MCF 10A (cell line): Measurements from ENCODE around the gene RPS15. TPM values are rescaled to one million over a fixed set of nuclear protein-coding genes. Genes with fewer than 3 reads are reported as not detected.
"Not testable (repeated sequence)": the region's sequence is repeated elsewhere in the genome, so short reads cannot be mapped to it uniquely, and the experiment has no call there.

Experiments used
- BruUV-seq: library from RNA; stranded (reverse); fragments of 400-500 nt; replicated peaks from 2 replicates; lab custom pipeline; 2021; lab: Mats Ljungman, UMichigan
- CTCF ChIA-PET: fragments of 300-600 bp; sonication (Branson Sonifier 250); formaldehyde crosslinking; extraction: SDS; loops from one replicate; lab custom pipeline; 2021; ENCODE audit warnings: antibody characterized with exemption, inconsistent platforms; lab: Yijun Ruan, JAX
- POLR2A ChIA-PET: fragments of 300-600, 350-650 bp; sonication (Branson Sonifier 250); formaldehyde crosslinking; extraction: SDS; loops from one replicate; lab custom pipeline; 2020; ENCODE audit warnings: antibody characterized with exemption, inconsistent platforms; lab: Yijun Ruan, JAX
- DNase-seq: peaks from one replicate; pipeline ENCODE4 v3.0.0-alpha.2; 2018; ENCODE audit not compliant: unreplicated experiment
- H3K27ac Mint-ChIP-seq: one replicate; pipeline ENCODE4 v1.8.0; 2022; ENCODE audit warnings: mild to moderate bottlenecking, low read depth, mixed read lengths; ENCODE audit not compliant: unreplicated experiment
- H3K27me3 Mint-ChIP-seq: one replicate; pipeline ENCODE4 v1.8.0; 2022; ENCODE audit warnings: mixed read lengths; ENCODE audit not compliant: insufficient read depth, unreplicated experiment
- H3K36me3 Mint-ChIP-seq: one replicate; pipeline ENCODE4 v1.8.0; 2022; ENCODE audit warnings: mild to moderate bottlenecking, moderate library complexity, mixed read lengths; ENCODE audit not compliant: insufficient read depth, unreplicated experiment
- H3K4me1 Mint-ChIP-seq: one replicate; pipeline ENCODE4 v1.8.0; 2022; ENCODE audit warnings: mixed read lengths; ENCODE audit not compliant: insufficient read depth, unreplicated experiment
- H3K4me3 Mint-ChIP-seq: one replicate; pipeline ENCODE4 v1.8.0; 2022; ENCODE audit warnings: mild to moderate bottlenecking, moderate library complexity, mixed read lengths; ENCODE audit not compliant: unreplicated experiment
- H3K9me3 Mint-ChIP-seq: one replicate; pipeline ENCODE4 v1.8.0; 2022; ENCODE audit warnings: mixed read lengths; ENCODE audit not compliant: unreplicated experiment
- CTCF ChIP-seq: fragments of 200-600 bp; IDR thresholded peaks from one replicate; pipeline ENCODE4 v1.8.0; 2022; ENCODE audit warnings: antibody characterized with exemption, mild to moderate bottlenecking; ENCODE audit not compliant: unreplicated experiment
- intact Hi-C: fragments of 100-400 bp; cut with micrococcal nuclease; formaldehyde crosslinking; loops from 2 replicates; pipeline ENCODE4 v1.14.1; 2022
- total RNA-seq: library from RNA; stranded (reverse); gene quantifications from 2 replicates; pipeline ENCODE4 v1.2.3, GENCODE V29; 2022

Gene RPS15
- total RNA-seq, 1 experiment from 2014 or later = 1,168 TPM

DNA sequence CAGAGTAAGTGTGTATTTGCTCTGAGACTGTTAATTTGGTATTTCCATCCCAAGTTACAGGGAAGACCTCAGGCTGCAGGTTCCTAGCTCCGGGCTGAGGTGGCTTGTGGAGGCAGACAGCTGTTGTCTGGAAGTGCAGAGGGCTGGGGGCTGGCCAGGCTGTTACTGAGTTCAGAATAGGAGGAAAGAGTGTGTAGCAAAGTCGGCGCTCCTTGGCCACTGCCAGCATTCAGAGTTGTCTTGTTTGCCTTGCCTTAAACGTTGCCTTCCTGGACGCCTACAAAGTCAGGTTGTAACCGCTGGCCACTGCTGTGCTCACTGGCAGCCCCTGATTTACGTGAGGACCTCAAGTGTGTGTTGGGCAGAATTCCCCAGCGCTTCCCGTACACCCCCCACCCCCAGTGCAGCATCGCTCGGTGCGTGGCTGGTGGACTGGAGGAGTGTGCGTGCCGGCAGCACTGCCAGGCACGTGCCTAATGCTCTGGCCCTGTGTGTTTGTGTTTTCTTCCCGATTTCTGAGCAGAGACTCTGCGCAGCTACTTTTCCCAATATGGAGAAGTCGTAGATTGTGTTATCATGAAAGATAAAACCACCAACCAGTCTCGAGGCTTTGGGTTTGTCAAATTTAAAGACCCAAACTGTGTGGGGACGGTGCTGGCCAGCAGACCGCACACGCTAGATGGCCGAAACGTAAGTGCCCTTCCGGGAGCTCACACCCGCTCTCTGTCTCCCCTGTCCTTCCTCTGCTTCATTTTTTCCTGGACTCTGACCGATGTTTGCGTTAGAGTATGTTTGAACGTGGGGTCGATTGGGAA lies 20.3 kb upstream of the RPS15 start:
- Mint-ChIP-seq H3K36me3 (peaks cover 76% of the 10 kb centered on the region), H3K27me3 (no peaks in the 10 kb centered on the region), H3K9me3 (no peaks in the 10 kb centered on the region), H3K4me3 (no peak overlapping the region), H3K4me1 (peaks cover 16% of the 10 kb centered on the region), H3K27ac (peak overlapping the region; percentile 30)
- POLR2A ChIA-PET = interaction anchor here (1.2 to 2.1 kb wide), 2 partner anchors 19 to 21 kb away, joined by 3 to 4 read pairs; no protein-coding TSS in a partner anchor
- no peak for DNase-seq
- intact Hi-C loops = no loop called here
- CTCF ChIA-PET = interaction anchor here (0.5 to 1.1 kb wide), 5 partner anchors 20 to 74 kb away, joined by 3 to 5 read pairs (median 3); no protein-coding TSS in a partner anchor
- no TSS peak for BruUV-seq
- TF ChIP-seq CTCF = no peak

- no peak overlapping the region for H3K27ac Mint-ChIP-seq
- ChIA-PET POLR2A (interaction anchor here (2.1 kb wide), 1 partner anchor 19 kb away, joined by 4 read pairs; no protein-coding TSS in a partner anchor), CTCF (interaction anchor here (0.5 to 0.6 kb wide), 2 partner anchors 19 to 27 kb away, joined by 3 read pairs; no protein-coding TSS in a partner anchor)
- H3K4me1 Mint-ChIP-seq = peaks cover 16% of the 10 kb centered on the region
- peaks cover 78% of the 10 kb centered on the region for H3K36me3 Mint-ChIP-seq
- H3K9me3 Mint-ChIP-seq = no peaks in the 10 kb centered on the region
- H3K27me3 Mint-ChIP-seq = no peaks in the 10 kb centered on the region
- BruUV-seq = no TSS peak
- H3K4me3 Mint-ChIP-seq = no peak overlapping the region
- intact Hi-C loops = no loop called here
- DNase-seq = no peak
- no peak for TF ChIP-seq CTCF
These were observed 19.8 kb upstream of the RPS15 start for GRCh38 chr19:1418496-1418775.

DNA sequence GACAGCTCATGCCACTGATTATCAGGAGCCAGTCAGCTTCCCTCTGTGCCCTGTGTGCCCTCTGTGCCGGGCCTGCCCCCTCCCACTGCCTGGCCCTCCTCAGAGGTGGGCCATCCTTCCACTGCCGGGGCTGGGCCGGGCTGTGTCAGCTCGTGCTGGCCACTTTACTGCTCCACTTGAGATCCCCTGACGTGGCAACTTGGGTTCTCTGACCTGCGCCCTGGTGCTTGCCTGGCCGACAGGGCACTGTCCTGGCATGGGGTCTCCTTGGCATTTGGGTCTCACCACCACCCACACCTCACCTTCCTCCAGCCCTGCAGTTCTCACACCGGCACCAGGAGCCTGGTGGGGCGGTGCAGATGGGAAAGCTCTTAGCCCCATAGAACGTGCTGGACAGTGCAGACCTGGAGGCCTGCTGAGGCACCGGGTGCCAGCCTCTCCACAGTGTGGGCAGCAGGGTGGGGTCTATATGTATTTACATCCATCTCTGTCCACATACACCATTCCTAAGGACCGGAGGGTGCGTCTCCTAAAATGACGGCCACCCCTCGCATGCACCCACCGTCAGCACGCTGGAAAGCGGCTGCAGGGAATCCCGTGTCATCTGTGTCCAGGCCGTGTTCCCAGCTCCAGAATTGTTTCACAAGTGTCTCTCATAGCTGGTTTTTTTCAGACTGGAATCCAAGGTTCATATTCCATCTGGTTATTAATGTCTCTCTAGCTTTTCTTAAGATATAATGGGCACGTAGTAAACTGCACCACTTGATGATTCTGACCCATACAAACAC lies 19.1 kb upstream of the RPS15 start:
- TF ChIP-seq CTCF = no peak
- Mint-ChIP-seq H3K9me3 (no peaks in the 10 kb centered on the region), H3K4me1 (peaks cover 16% of the 10 kb centered on the region), H3K27ac (no peak overlapping the region), H3K4me3 (no peak overlapping the region), H3K27me3 (no peaks in the 10 kb centered on the region), H3K36me3 (peaks cover 83% of the 10 kb centered on the region)
- no TSS peak for BruUV-seq
- ChIA-PET POLR2A (interaction anchor here (0.7 to 2.1 kb wide), 2 partner anchors 15 to 18 kb away, joined by 3 to 4 read pairs; no protein-coding TSS in a partner anchor), CTCF (interaction anchor here (0.6 kb wide), 1 partner anchor 26 kb away, joined by 3 read pairs; no protein-coding TSS in a partner anchor)
- no peak for DNase-seq
- intact Hi-C loops = no loop called here

- Mint-ChIP-seq H3K4me1 (peaks cover 13% of the 10 kb centered on the region), H3K36me3 (peaks cover 87% of the 10 kb centered on the region)
- H3K27me3 Mint-ChIP-seq, DNase-seq, H3K4me3 Mint-ChIP-seq, H3K9me3 Mint-ChIP-seq, BruUV-seq, H3K27ac Mint-ChIP-seq, intact Hi-C loops, POLR2A ChIA-PET: not testable (repeated sequence)
- CTCF ChIA-PET = interaction anchor here (1.0 kb wide), 1 partner anchor 141 kb away, joined by 3 read pairs; no protein-coding TSS in a partner anchor
These were observed 18.1 kb upstream of the RPS15 start for GRCh38 chr19:1420085-1420484.
